HG03439 (cell line): Measurements from ENCODE around the gene TRAF1.

Source experiments
- ATAC-seq: cut with Tn5 transposase; IDR thresholded peaks from one replicate; pipeline ENCODE4 v1.9.1; 2021; ENCODE audit warnings: mild to moderate bottlenecking, moderate library complexity; ENCODE audit not compliant: unreplicated experiment

Gene TRAF1

GRCh38 chr9:120891245-120891883 is 35.2 kb downstream of the TRAF1 start:
- no peak for ATAC-seq

- ATAC-seq = no peak
Measured at GRCh38 chr9:120890320-120891244, 36.0 kb downstream of the TRAF1 start.

- ATAC-seq = no peak
Measured at GRCh38 chr9:120889606-120890271, 36.9 kb downstream of the TRAF1 start.

GRCh38 chr9:120888626-120889025 is 38.0 kb downstream of the TRAF1 start:
- ATAC-seq = no peak

GRCh38 chr9:120886490-120886967 is 40.1 kb downstream of the TRAF1 start:
- ATAC-seq = no peak

GRCh38 chr9:120885958-120886357 is 40.6 kb downstream of the TRAF1 start:
- ATAC-seq = no peak

- no peak for ATAC-seq
Measured at GRCh38 chr9:120885457-120885856, 41.1 kb downstream of the TRAF1 start.

- no peak for ATAC-seq
Measured at GRCh38 chr9:120883608-120883996, 43.0 kb downstream of the TRAF1 start.

GRCh38 chr9:120882935-120883607 is 43.5 kb downstream of the TRAF1 start:
- ATAC-seq = no peak

GRCh38 chr9:120879446-120879845 is 47.1 kb downstream of the TRAF1 start:
- no peak for ATAC-seq

- no peak for ATAC-seq
Measured at GRCh38 chr9:120878188-120879130, 48.1 kb downstream of the TRAF1 start.

GRCh38 chr9:120877276-120878034 is 49.1 kb downstream of the TRAF1 start:
- peak; percentile 34 for ATAC-seq

GRCh38 chr9:120876842-120877240 is 49.8 kb downstream of the TRAF1 start, which contains the start of gene PHF19:
TSS of gene PHF19 (minus strand) at chr9:120877188. CDS start at chr9:120874741, 2,447 bp downstream.
- ATAC-seq = peak; percentile 8

- ATAC-seq = peak; percentile 53
Measured at GRCh38 chr9:120875954-120876841, 50.4 kb downstream of the TRAF1 start.

- no peak for ATAC-seq
Measured at GRCh38 chr9:120875643-120875953, 51.0 kb downstream of the TRAF1 start.

GRCh38 chr9:120875195-120875565 is 51.4 kb downstream of the TRAF1 start:
- ATAC-seq = no peak

GRCh38 chr9:120874226-120875194 is 52.1 kb downstream of the TRAF1 start:
- ATAC-seq = no peak
